Activated CD4-positive, alpha-beta T cell treated with anti-CD3 and anti-CD28 coated beads, Interleukin-2, amount 10 ng/mL, durations not matched to agents 24 days and 14 days (primary cell): ENCODE results near the gene LRP5. TPM values are rescaled to one million over a fixed set of nuclear protein-coding genes. Genes with fewer than 3 reads are reported as not detected.
A peak's percentile ranks its signal among the peaks of the same experiment; 100 is the strongest.

Source experiments
- DNase-seq: peaks from one replicate; pipeline ENCODE4 v3.0.0; 2022
- H3K27ac Mint-ChIP-seq: one replicate; pipeline ENCODE4 v1.8.0; 2022; ENCODE audit warnings: mild to moderate bottlenecking, mixed read lengths
- H3K27me3 Mint-ChIP-seq: one replicate; pipeline ENCODE4 v1.8.0; 2022; ENCODE audit warnings: mixed read lengths
- H3K36me3 Mint-ChIP-seq: one replicate; pipeline ENCODE4 v1.8.0; 2022; ENCODE audit warnings: low read depth, mild to moderate bottlenecking, mixed read lengths
- H3K4me1 Mint-ChIP-seq: one replicate; pipeline ENCODE4 v1.8.0; 2021; ENCODE audit warnings: mixed read lengths
- H3K4me3 Mint-ChIP-seq: one replicate; pipeline ENCODE4 v1.8.0; 2022; ENCODE audit warnings: mild to moderate bottlenecking, moderate library complexity, mixed read lengths
- H3K9me3 Mint-ChIP-seq: one replicate; pipeline ENCODE4 v1.8.0; 2021; ENCODE audit warnings: mixed read lengths
- intact Hi-C: fragments of 100-400 bp; cut with micrococcal nuclease; formaldehyde crosslinking; loops from one replicate; pipeline ENCODE4 v1.15.1; 2023
- total RNA-seq: library from RNA; stranded (reverse); gene quantifications from 2 replicates; pipeline ENCODE4 v1.2.3, GENCODE V29; 2022

Gene LRP5
- total RNA-seq, 1 donor from 2014 or later: 23.8 TPM

- no peaks in the 10 kb centered on the region for H3K9me3 Mint-ChIP-seq
- no peak overlapping the region for H3K27ac Mint-ChIP-seq
- H3K36me3 Mint-ChIP-seq: peaks cover 7% of the 10 kb centered on the region
- DNase-seq: no peak
- peaks cover 4% of the 10 kb centered on the region for H3K4me1 Mint-ChIP-seq
- no peak overlapping the region for H3K4me3 Mint-ChIP-seq
- H3K27me3 Mint-ChIP-seq: no peaks in the 10 kb centered on the region
- intact Hi-C loops: no loop called here
These were observed 61.6 kb downstream of the LRP5 start for GRCh38 chr11:68373815-68374501.

- H3K4me1 Mint-ChIP-seq: peaks cover 4% of the 10 kb centered on the region
- intact Hi-C loops: no loop called here
- H3K36me3 Mint-ChIP-seq: peaks cover 7% of the 10 kb centered on the region
- H3K9me3 Mint-ChIP-seq: no peaks in the 10 kb centered on the region
- no peaks in the 10 kb centered on the region for H3K27me3 Mint-ChIP-seq
- no peak overlapping the region for H3K4me3 Mint-ChIP-seq
- no peak overlapping the region for H3K27ac Mint-ChIP-seq
- DNase-seq: no peak
These were observed 62.1 kb downstream of the LRP5 start for GRCh38 chr11:68374531-68374930.

GRCh38 chr11:68375337-68375736, 62.9 kb downstream of the LRP5 start:
- no peak overlapping the region for H3K4me3 Mint-ChIP-seq
- H3K27ac Mint-ChIP-seq: no peak overlapping the region
- peaks cover 12% of the 10 kb centered on the region for H3K4me1 Mint-ChIP-seq
- DNase-seq: no peak
- H3K36me3 Mint-ChIP-seq: peaks cover 8% of the 10 kb centered on the region
- H3K27me3 Mint-ChIP-seq: no peaks in the 10 kb centered on the region
- H3K9me3 Mint-ChIP-seq: no peaks in the 10 kb centered on the region
- intact Hi-C loops: no loop called here

- intact Hi-C loops: no loop called here
- no peak overlapping the region for H3K4me3 Mint-ChIP-seq
- no peaks in the 10 kb centered on the region for H3K9me3 Mint-ChIP-seq
- H3K27me3 Mint-ChIP-seq: no peaks in the 10 kb centered on the region
- peaks cover 17% of the 10 kb centered on the region for H3K4me1 Mint-ChIP-seq
- no peak overlapping the region for H3K27ac Mint-ChIP-seq
- peaks cover 8% of the 10 kb centered on the region for H3K36me3 Mint-ChIP-seq
- DNase-seq: no peak
These were observed 63.4 kb downstream of the LRP5 start for GRCh38 chr11:68375766-68376165.

GRCh38 chr11:68377389-68377795, 65.0 kb downstream of the LRP5 start:
- Mint-ChIP-seq H3K9me3 (no peaks in the 10 kb centered on the region), H3K4me3 (no peak overlapping the region), H3K36me3 (peaks cover 4% of the 10 kb centered on the region), H3K4me1 (peaks cover 27% of the 10 kb centered on the region), H3K27ac (no peak overlapping the region), H3K27me3 (no peaks in the 10 kb centered on the region)
- intact Hi-C loops: no loop called here
- no peak for DNase-seq

- H3K4me1 Mint-ChIP-seq: peaks cover 28% of the 10 kb centered on the region
- H3K4me3 Mint-ChIP-seq: no peak overlapping the region
- H3K9me3 Mint-ChIP-seq: no peaks in the 10 kb centered on the region
- no peaks in the 10 kb centered on the region for H3K27me3 Mint-ChIP-seq
- no peak for DNase-seq
- H3K27ac Mint-ChIP-seq: no peak overlapping the region
- H3K36me3 Mint-ChIP-seq: peaks cover 4% of the 10 kb centered on the region
- intact Hi-C loops: no loop called here
These were observed 66.8 kb downstream of the LRP5 start for GRCh38 chr11:68379206-68379605.

GRCh38 chr11:68380786-68381622, 68.6 kb downstream of the LRP5 start:
- Mint-ChIP-seq H3K36me3 (peaks cover 2% of the 10 kb centered on the region), H3K9me3 (no peaks in the 10 kb centered on the region), H3K4me3 (peak overlapping the region; percentile 66), H3K4me1 (peaks cover 28% of the 10 kb centered on the region), H3K27ac (peak overlapping the region; percentile 61), H3K27me3 (no peaks in the 10 kb centered on the region)
- intact Hi-C loops: loop anchor here (5.0 to 10.0 kb wide), 2 partner anchors 66 to 124 kb away; partner anchors contain the start of gene LRP5
- no peak for DNase-seq

- DNase-seq: no peak
- H3K27me3 Mint-ChIP-seq: no peaks in the 10 kb centered on the region
- peak overlapping the region; percentile 21 for H3K4me3 Mint-ChIP-seq
- no peaks in the 10 kb centered on the region for H3K9me3 Mint-ChIP-seq
- H3K27ac Mint-ChIP-seq: no peak overlapping the region
- peaks cover 2% of the 10 kb centered on the region for H3K36me3 Mint-ChIP-seq
- peaks cover 28% of the 10 kb centered on the region for H3K4me1 Mint-ChIP-seq
- intact Hi-C loops: loop anchor here (5.0 to 10.0 kb wide), 2 partner anchors 67 to 124 kb away; partner anchors contain the start of gene LRP5
These were observed 69.3 kb downstream of the LRP5 start for GRCh38 chr11:68381716-68382115.

GRCh38 chr11:68382358-68382998, 70.1 kb downstream of the LRP5 start:
- peaks cover 28% of the 10 kb centered on the region for H3K4me1 Mint-ChIP-seq
- DNase-seq: no peak
- H3K27me3 Mint-ChIP-seq: no peaks in the 10 kb centered on the region
- peaks cover 2% of the 10 kb centered on the region for H3K36me3 Mint-ChIP-seq
- intact Hi-C loops: loop anchor here (5.0 to 10.0 kb wide), 2 partner anchors 68 to 125 kb away; partner anchors contain the start of gene LRP5
- H3K9me3 Mint-ChIP-seq: no peaks in the 10 kb centered on the region
- H3K4me3 Mint-ChIP-seq: no peak overlapping the region
- H3K27ac Mint-ChIP-seq: no peak overlapping the region

- intact Hi-C loops: loop anchor here (5.0 to 10.0 kb wide), 2 partner anchors 69 to 127 kb away; partner anchors contain the start of gene LRP5
- no peak overlapping the region for H3K27ac Mint-ChIP-seq
- H3K36me3 Mint-ChIP-seq: peaks cover 2% of the 10 kb centered on the region
- no peaks in the 10 kb centered on the region for H3K27me3 Mint-ChIP-seq
- DNase-seq: peak; percentile 91
- H3K4me1 Mint-ChIP-seq: peaks cover 28% of the 10 kb centered on the region
- H3K9me3 Mint-ChIP-seq: no peaks in the 10 kb centered on the region
- no peak overlapping the region for H3K4me3 Mint-ChIP-seq
These were observed 71.6 kb downstream of the LRP5 start for GRCh38 chr11:68383976-68384501.

- Mint-ChIP-seq H3K9me3 (no peaks in the 10 kb centered on the region), H3K4me3 (no peak overlapping the region), H3K27me3 (no peaks in the 10 kb centered on the region), H3K27ac (no peak overlapping the region), H3K4me1 (peaks cover 24% of the 10 kb centered on the region), H3K36me3 (peaks cover 2% of the 10 kb centered on the region)
- DNase-seq: no peak
- intact Hi-C loops: loop anchor here (5.0 to 10.0 kb wide), 2 partner anchors 70 to 127 kb away; partner anchors contain the start of gene LRP5
These were observed 72.2 kb downstream of the LRP5 start for GRCh38 chr11:68384530-68385081.

GRCh38 chr11:68385128-68385527, 72.7 kb downstream of the LRP5 start:
- intact Hi-C loops: loop anchor here (10.0 kb wide), 1 partner anchor 70 kb away; the partner anchor contains the start of gene LRP5
- H3K27ac Mint-ChIP-seq: no peak overlapping the region
- H3K36me3 Mint-ChIP-seq: peaks cover under 1% of the 10 kb centered on the region
- H3K27me3 Mint-ChIP-seq: no peaks in the 10 kb centered on the region
- H3K4me1 Mint-ChIP-seq: peaks cover 19% of the 10 kb centered on the region
- H3K4me3 Mint-ChIP-seq: no peak overlapping the region
- no peaks in the 10 kb centered on the region for H3K9me3 Mint-ChIP-seq
- DNase-seq: no peak

- intact Hi-C loops: loop anchor here (10.0 kb wide), 1 partner anchor 72 kb away; the partner anchor contains the start of gene LRP5
- H3K4me1 Mint-ChIP-seq: peaks cover 6% of the 10 kb centered on the region
These were observed 74.1 kb downstream of the LRP5 start for GRCh38 chr11:68386331-68386978.

More at GRCh38 chr11:68386331-68386978, 74.1 kb downstream of the LRP5 start:
- H3K9me3 Mint-ChIP-seq: no peaks in the 10 kb centered on the region
- H3K36me3 Mint-ChIP-seq: peaks cover 3% of the 10 kb centered on the region
- no peak overlapping the region for H3K27ac Mint-ChIP-seq
- no peaks in the 10 kb centered on the region for H3K27me3 Mint-ChIP-seq
- DNase-seq: no peak
- no peak overlapping the region for H3K4me3 Mint-ChIP-seq
